Upper lobe of left lung (tissue), 4 donors: Measurements from ENCODE around the gene NCF4.

Source experiments
- CTCF ChIP-seq, 6 experiments: fragments of 450-650 bp in 4 of 6; fragments of 200-600 bp in 2 of 6; sonication (generic) in 2 of 6; IDR thresholded peaks; one replicate each; pipeline ENCODE4 v1.5.1; 2016 to 2019; ENCODE audit warnings: antibody characterized with exemption in 6 of 6
- EP300 ChIP-seq, 4 donors: sonication (generic); formaldehyde crosslinking; IDR thresholded peaks; one replicate each; pipeline ENCODE4 v1.5.1; 2017; ENCODE audit warnings: antibody characterized with exemption in 4 of 4, control low read depth in 2 of 4
- POLR2A ChIP-seq, 4 donors: fragments of 450-650 bp; IDR thresholded peaks; one replicate each; pipeline ENCODE4 v1.5.1; 2016 to 2017; ENCODE audit warnings: antibody characterized with exemption in 4 of 4, mild to moderate bottlenecking in 2 of 4
- POLR2AphosphoS5 ChIP-seq, 2 donors: sonication (generic); formaldehyde crosslinking; IDR thresholded peaks; one replicate each; pipeline ENCODE4 v1.5.1; 2017; ENCODE audit warnings: antibody characterized with exemption in 2 of 2

DNA sequence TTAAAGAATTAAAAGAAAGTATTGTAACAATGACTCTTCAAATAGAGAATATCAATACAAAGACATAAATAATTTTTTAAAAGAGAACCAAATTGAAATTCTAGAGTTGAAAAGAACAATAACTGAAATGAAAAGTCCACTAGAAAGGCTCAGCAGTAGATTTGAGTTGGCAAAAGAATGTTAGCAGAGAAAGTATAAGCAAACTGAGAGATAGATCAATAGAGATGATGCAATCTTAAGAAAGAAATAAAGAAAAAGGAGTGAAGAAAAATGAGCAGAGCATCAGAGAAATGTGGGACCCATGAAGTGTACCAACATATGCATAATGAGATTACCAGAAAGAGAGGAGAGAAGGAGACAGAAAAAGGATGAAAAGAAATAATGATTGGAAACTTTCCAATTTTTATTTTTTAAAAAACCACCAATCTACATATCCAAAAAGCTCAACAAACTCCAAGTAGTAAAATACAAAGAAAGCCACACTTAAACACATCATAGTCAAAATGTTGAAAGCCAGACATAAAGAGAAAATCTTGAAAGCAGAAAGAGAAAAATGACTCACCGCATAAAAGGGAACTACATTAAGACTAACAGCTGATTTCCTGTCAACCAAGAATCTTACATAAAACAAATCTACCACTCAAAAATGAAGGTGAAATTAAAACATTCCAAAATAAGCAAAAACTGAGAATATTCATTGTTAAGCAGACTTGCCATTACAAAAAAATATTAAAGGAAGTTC lies 20.9 kb downstream of the NCF4 start:
- TF ChIP-seq CTCF (IDR thresholded peaks at IDR 0.05) (no peak), POLR2AphosphoS5 (IDR thresholded peaks at IDR 0.05) (no peak), POLR2A (IDR thresholded peaks at IDR 0.05) (no peak), EP300 (IDR thresholded peaks at IDR 0.05) (no peak)
